NB4 (cell line): ENCODE results near the gene IFNGR2.

ENCODE experiments used
- CTCF ChIP-seq: IDR thresholded peaks from one replicate; pipeline ENCODE4 v1.5.1; 2012; ENCODE audit warnings: low read depth, low read length
- MYC ChIP-seq: IDR thresholded peaks from 2 replicates; pipeline ENCODE4 v1.6.1; 2011; ENCODE audit warnings: low read depth, low read length
- POLR2A ChIP-seq: IDR thresholded peaks from 2 replicates; pipeline ENCODE4 v1.6.1; 2011; ENCODE audit warnings: mild to moderate bottlenecking; ENCODE audit not compliant: insufficient read length; ENCODE audit errors: extremely low read depth

DNA sequence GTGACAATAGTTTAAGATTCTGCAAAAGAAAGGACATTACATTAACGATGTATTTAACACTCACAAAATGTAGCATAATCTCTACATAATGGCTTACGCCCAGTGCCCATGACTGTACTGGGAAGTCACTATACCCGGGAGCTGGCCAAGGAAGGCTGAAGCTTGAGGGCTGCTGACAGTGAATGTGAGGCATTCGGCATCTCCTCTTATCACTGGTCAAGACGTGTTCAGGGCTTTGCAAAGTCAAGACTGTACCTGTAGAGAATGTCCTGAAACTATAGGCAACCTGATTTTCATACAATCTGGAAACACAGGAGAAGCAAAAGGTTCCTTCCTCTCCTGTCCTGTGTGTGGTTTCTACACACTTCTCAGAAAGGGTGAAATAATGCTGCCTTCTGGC, 12.7 kb upstream of the IFNGR2 start:
- TF ChIP-seq MYC (no peak), CTCF (no peak), POLR2A (no peak)
